Caki2 (cell line): ENCODE measurements around the gene GGA1. TPM values are rescaled to one million over a fixed set of nuclear protein-coding genes. Genes with fewer than 3 reads are reported as not detected.

ENCODE experiments used
- DNase-seq: peaks from one replicate; pipeline ENCODE4 v3.0.0-alpha.2; 2015; ENCODE audit warnings: low read depth
- in situ Hi-C: cut with HindIII; loops from 2 replicates; pipeline ENCODE4 v1.10.0; 2016; ENCODE audit warnings: low sequenced_read_pairs, low pct_unique_long_range_greater_than_20kb, mixed read lengths
- total RNA-seq: library from RNA; depleted of rRNA; stranded (reverse); fragments of >200 nt; shearing (Covaris generic); gene quantifications from 2 replicates; pipeline ENCODE4 v1.2.3, GENCODE V29; 2014; ENCODE audit warnings: low replicate concordance

The GGA1 gene
- total RNA-seq, 1 experiment from 2014 or later = 43.4 TPM

DNA sequence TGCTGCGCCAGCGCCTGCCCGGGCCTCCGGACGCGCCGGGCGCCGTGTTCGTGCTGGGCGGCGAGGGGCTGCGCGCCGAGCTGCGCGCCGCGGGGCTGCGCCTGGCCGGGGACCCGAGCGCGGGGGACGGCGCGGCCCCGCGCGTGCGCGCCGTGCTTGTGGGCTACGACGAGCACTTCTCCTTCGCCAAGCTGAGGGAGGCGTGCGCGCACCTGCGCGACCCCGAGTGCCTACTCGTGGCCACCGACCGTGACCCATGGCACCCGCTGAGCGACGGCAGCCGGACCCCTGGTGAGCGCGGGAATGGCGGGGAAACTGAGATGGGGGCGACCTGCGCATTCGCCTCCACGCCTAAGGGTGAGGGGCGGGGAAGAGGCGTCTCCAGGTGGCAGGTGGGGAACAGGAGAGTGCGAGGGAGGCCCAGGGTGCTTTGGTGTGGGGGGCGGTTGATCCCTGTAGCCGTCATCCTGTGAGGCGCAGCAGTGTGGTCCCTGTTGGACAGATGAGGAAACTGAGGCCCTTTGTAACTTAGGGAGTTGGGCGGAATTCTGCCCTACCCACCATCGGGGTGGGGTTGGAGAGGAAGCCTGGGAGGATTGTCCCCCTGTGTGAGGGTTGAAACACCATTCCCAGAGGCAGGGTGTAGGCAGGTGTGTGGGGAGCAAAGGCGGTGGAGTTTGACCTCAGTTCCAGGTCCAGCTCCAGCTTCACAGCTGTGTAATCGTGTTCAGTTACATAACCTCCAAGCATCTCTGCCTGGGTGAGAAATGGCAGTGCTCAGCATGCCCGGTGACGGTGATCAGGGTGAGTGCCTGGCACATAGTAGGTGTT lies 50.6 kb downstream of the GGA1 start:
- in situ Hi-C loops = no loop called here
- DNase-seq = no peak

DNA sequence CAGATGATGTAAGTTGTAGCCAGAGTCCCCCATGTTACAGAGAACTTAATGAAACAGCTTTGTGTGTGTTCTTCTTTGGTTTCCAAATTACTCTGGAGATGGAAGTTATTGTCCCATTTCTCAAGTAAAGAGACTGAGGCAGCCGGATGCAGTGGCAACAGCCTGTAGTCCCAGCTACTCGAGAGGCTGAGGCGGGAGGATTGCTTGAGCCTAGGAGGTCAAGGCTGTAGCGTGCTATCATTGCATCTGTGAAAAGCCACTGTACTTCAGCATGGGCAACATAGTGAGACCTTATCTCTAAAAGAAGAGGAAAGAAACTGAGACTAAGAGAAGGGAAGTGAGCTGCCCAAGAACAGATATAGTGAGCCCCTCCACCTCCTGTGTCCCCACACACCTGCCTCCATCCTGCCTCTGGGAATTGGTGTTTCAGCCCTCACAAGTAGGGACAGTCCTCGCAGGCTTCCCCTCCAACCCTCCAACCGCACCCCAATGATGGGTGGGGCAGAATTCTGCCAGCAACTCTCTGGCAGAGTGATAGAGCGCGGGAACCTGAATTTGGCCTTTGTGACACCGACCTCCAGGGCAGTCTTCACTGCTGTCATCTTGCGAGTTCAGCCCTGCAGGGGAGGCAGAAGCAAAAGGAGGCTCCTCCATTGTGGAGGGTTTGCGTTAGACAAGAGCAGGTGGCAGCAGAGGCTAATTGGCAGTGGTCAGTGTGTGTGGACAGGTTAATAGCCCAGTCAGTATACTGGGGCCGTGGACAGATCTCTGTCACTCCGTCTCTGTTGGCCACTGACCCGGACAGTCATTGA lies 51.5 kb downstream of the GGA1 start:
- in situ Hi-C loops = no loop called here
- no peak for DNase-seq

DNA sequence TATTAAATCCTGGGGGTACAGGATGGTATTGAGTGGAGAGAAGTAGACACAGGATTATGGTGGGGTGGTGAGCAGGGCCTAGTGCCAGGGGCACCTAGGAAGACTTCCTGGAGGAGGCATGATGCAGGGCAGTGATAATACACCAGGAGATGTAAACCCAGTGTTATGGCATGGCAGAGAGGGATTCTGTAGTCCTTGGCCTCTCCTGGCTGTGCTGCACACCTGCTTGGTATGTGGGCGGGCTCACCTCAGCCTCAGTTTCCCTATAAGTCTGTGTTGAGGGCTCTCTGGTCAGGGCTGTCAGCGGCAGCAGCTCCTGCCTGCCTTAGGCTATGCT lies 52.0 kb downstream of the GGA1 start:
- no peak for DNase-seq
- in situ Hi-C loops = no loop called here

DNA sequence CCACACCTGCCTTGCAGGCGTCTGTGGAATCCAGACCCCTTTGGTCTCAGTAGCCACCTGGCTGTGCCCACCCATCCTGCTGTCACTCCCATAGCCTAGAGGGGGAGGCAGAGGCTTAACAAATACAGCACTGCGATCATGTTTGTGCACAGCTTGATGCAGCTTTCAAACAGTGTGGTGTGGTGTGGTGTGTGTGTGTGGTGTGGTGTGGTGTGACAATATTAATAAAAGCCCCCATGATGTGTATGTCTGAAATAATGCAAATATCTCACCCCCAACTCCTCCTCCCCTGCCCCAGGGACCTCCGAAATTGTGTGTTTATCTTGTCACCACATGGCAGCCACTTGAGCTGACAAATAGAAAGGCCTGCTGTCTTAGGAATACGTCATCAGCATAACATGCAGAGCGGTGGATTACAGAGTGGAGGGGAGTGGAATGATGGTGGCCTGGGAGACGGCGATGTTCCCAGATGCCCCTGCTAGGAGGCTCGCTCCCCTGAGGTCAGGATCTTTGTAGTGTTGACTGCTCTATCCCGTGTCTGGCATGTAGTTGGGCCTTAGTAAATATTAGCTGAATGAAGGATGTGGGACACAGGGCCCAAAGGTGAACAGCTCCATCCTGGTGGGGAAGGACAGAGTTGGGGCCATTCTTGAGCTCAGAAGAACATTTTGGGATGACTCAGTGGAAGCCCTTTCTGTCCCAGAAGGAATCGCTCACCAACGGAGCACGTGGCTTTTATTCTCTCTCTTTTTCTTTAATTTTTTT lies 52.7 kb downstream of the GGA1 start:
- peak; percentile 71 for DNase-seq
- in situ Hi-C loops = no loop called here

DNA sequence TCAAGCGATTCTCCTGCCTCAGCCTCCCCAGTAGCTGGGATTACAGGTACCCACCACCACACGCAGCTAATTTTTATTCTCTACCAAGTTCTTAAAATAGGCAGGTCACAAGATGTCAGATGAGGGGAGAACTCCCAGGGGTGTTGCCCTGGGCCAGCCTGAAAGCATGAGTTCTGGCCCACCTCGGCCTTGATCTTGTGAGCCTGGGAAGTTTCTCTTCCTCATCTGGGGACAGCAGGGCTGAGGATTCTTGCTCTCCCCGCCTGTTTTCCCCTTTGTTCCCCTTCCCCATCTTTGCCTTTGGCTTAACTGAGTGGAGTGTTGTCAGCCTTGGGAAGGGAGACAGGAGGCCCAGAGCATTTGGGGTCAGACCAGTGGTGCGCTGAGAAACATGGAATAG lies 53.4 kb downstream of the GGA1 start:
- no peak for DNase-seq
- in situ Hi-C loops = no loop called here

DNA sequence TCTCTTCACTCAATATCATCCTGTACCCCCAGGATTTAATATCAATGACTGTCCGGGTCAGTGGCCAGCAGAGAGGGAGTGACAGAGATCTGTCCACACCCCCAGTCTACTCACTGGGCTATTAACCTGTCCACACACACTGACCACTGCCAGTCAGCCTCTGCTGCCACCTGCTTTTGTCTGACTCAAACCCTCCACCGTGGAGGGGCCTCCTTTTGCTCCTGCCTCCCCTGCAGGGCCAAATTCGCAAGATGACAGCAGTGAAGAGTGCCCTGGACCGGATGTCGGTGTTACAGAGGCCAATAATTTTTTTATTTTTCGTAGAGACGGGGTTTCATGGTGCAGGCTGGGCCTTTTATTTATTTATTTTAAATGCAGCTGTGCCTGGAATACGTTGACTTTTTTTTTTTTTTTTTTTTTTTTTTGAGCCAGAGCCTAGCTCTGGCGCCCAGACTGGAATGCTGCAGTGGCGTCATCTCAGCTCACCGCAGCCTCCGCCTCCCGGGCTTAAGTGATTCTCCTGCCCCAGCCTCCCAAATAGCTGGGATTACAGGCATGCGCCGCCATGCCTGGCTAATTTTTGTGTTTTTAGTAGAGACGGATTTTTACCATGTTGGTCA lies 55.0 kb downstream of the GGA1 start:
- in situ Hi-C loops = no loop called here
- DNase-seq = no peak

DNA sequence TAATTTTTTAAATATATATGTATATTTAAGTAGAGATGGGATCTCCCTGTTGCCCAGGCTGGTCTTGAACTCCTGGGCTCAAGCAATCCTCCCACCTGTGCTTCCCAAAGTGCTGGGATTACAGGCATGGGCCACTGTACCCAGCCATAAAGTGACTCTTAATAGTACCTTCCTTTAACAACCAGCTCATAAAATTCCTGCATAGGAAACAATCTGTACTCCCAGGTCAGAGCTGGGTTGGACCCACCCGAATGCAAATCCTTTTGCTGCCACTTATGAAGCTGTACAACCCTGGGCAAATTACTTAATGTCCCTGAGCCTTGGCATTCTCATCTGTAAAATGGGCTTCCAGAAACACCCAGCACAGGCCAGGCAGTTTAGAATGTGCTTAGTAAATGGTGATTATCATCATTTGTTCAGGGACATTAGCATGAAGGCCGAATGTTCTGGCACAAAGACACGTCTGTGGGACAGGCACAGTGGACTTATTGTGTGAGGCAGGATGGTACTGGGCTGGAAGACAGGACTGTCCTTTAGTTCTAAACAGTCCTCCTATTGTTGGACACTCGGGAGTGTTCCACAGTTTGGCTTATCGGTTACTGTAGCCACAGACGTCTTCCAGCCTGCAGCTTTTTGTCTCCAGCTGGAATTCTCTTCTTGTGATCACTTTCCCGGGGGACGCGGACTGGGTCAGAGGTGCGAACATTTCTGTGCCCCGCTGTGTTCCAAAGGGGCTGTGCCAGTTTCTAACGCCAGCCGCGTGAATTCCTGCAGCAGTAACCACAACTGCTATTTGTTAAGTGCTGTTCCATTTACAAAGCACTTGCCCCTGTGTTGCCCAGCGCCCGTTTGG lies 55.8 kb downstream of the GGA1 start:
- in situ Hi-C loops = no loop called here

DNA sequence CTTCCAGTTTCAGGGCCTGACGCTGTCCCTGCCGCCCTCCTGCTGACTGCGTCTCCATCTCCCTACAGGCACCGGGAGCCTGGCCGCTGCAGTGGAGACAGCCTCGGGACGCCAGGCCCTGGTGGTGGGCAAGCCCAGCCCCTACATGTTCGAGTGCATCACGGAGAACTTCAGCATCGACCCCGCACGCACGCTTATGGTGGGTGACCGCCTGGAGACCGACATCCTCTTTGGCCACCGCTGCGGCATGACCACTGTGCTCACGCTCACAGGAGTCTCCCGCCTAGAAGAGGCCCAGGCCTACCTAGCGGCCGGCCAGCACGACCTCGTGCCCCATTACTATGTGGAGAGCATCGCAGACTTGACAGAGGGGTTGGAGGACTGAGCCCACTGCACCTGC lies 56.9 kb downstream of the GGA1 start:
- in situ Hi-C loops = no loop called here
- no peak for DNase-seq

More for the DNA sequence above, 55.8 kb downstream of the GGA1 start:
- no peak for DNase-seq

DNA sequence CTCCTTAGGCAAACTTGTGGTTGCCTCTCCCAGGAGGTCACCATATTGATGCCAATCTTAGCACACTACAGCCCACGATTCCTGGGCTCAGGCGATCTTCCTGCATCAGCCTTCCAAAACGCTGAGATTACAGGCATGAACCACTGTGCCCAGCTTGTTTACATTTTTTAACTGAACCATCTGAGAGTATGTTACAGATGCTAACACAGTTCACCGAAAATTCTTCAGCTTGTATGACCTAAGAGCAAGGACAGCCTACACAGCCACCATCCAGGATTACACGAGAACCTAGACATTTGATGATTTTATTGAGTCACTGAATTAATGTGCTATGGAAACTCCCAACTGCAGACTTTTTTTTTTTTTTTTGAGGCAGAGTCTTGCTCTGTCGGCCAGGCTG lies 61.0 kb downstream of the GGA1 start:
- in situ Hi-C loops = no loop called here
- DNase-seq = peak; percentile 95

DNA sequence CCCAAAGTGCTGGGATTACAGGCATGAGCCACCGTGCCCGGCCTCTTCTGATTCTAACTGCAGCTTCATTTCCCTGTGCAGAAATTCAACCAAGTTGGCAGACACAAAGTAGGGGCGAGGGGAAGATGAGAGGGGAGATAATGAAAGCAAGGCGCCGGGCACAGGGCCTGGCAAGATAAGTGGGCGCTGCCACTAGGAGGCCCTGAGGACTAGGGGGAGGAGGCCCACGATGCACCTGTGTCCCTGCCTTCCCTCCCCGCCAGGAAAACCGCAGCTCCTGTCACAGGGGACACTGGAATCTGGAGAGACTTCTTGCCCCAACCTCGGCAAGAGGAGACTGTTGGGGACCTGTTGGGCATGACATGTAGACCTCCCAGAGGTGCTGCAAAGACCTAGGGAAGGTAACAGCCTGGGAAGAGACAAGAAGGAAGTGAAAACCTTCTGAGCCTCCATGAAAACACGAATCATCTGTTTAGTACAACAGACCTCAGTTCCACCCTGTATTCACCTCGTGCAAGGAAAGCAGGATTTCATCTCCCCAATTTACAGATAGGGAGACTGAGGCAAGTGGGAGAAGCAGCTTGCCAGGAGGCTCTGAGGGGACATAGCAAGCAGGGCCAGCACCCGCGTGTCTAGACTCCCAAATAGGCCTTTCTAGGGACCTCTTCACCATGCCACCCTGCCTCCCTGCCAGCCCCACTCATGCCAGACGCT lies 63.7 kb downstream of the GGA1 start:
- no peak for DNase-seq
- in situ Hi-C loops = no loop called here

DNA sequence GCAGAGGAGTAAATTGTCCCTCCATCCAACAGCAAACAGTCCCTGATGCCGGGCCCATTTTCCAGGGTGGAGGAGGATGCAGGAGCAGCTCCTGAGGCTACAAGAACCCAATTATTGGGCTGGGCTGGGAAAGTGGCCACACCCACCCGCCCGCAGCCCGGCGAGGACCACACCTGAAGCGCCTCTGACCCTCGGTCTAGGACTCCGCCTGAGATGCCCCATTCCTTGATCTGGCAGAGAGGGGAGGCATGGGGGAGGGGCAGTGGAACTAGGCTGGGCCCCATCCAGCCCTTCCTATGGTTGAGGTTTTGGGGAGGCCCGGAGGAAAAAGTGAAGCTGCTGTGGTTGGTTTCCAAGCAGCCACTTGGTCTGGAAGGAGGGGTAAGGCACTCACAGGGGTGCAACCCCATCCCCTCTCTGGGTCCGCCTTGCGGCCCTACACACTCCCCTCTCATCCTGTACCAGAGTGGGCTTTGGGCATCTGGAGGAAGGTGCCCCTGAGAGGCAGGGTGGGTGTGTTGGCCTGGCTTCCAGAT lies 64.4 kb downstream of the GGA1 start:
- in situ Hi-C loops = no loop called here

DNA sequence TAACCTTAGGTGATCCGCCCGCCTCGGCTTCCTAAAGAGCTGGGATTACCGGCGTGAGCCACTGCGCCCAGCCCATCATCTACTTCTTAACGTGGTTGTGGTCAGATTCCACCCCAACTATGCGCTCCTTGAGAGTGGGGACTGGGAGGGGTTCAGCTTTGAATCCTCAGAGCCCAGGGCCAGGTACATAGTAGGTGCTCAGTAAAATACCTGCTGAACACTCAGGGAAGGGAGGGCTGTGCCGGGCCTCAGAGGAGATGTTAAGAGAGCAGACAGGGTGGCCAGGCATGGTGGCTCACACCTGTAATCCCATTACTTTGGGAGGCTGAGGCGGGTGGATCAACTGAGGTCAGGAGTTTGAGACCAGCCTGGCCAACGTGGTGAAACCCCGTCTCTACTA lies 65.6 kb downstream of the GGA1 start:
- in situ Hi-C loops = no loop called here
- no peak for DNase-seq

More for the DNA sequence above, 64.4 kb downstream of the GGA1 start:
- no peak for DNase-seq

DNA sequence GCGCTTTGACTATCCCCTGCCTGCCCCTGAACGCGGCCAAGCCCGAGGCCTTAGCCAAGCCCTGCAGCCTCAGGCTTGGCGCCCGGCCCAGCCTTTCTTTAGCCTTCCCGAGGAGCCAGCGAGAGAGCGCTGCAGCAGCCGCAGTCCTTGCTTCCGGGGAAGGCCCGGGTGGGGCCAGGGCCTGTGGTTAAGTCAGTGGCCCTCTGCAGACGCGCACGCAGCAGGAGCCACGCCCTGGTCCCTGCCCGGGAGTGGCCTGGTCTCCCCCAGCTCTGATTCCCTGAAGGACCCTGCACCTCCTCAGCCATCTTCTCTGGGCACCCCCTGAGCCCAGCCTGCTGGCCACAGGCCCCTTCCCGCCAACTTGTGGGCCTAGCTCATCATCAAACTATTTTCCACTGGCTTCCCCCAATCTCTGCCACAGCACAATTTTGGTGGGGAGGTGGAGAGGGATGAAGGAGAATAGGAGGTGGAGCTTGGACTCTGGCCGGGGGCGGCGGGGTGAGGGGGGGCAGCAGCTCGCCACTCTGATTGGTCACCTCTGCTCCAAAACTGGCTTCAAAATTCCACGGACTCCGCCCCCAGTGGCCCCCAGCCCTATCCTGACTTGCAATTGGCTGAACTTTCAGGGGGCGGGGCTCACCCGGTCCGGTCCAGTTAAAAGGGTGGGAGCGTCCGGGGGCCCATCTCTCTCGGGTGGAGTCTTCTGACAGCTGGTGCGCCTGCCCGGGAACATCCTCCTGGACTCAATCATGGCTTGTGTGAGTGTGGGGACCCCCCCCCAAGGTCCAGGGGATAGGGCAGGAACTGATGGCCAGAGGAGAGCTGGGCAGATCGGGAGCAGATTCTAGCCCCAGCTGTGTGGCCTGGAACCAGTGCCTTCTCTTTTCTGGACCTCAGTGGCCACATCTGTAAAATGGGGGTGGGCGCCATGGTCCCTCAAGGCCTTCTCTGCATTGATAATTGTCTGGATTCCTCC lies 66.6 kb downstream of the GGA1 start, which contains the start of gene LGALS1:
Gene LGALS1, plus strand, starts transcription at position 686 of the 979 bp plus-strand sequence. Its CDS starts 67 bp downstream, at position 753.
- in situ Hi-C loops = no loop called here
- DNase-seq = peak; percentile 99

DNA sequence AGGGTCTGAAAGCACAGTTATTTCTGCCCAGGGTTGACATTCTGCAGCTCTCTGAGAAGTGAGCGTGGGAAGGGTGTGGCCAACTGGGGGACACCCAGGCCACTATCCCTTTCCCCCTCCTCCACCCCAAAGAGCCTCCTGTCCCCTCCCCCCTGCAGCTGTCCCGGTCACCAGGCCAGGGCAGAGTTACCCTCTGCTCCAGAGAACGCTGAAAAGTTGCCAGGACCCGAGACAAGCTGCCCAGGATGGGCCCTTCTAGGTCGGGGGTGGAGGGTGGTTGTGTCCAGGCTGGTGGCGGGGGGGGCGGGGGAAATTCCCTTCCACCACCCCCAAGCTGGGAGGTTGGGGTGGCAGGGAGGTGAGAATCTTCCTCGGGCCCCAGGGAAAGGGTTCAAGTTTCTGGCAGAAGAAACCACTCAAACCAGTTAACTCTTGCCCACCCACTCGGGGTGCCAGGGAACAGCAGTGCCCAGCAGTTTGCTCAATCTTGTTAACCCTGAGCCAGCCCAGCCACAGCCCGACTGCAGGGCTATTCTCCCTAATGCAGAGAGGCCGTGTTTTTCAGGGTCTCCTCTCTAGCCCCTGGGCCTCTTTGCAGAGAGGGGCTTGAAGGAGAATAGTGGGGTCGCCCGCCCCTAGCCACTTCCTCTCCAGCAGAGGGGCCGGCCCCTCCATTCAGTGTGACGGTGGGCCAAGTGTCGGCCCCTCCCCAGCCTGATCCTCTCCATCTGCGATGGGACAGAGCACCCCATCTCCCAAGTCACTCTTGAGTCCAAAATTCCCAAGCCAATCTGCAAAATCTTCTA lies 67.5 kb downstream of the GGA1 start:
- DNase-seq = peak; percentile 37
- in situ Hi-C loops = no loop called here
